ENCODE measurements around the gene NARS2.
"Not testable (repeated sequence)": the region's sequence is repeated elsewhere in the genome, so short reads cannot be mapped to it uniquely, and the experiment has no call there.

NARS2 gene

GRCh38 chr11:78548911-78549590 is 25.6 kb downstream of the NARS2 start:
- DNase-seq (ENCODE audit: insufficient read length, low spot score) (no peak), FAIRE-seq (no peak)

DNA sequence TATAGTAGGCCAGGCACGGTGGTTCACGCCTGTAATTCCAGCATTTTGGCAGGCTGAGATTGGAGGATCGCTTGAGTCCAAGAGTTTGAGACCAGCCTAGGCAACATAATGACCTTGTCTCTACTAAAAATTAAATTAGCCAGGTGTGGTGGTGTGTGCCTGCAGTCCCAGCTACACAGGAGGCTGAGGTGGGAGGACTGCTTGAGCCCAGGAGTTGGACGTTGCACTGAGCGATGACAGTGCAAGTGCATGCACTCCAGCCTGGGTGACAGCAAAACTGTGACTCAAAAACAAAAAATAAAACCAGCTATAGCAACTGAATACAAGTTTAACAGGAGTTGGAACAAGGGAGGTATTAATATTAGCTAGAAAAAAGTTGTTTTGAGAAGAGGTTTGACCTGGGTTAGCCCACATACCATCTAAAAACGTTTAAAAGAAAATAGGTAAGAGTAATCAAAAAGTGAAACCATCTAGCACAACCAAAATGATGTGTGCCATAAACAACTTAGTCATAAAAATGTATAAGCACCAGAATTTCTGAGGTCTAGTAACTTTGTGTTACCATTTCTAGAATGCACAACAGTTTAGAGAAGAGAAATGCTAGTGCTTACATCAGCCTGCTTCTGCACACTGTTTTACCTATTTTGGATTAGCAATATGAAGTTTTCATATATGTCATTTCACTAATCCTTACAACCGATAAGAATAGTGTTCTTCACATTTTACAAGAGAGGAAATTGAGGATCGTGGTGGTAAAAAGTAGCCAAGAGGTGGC is 26.5 kb downstream of the NARS2 start:
- DNase-seq (ENCODE audit: insufficient read length, low spot score) (no peak), FAIRE-seq (no peak)

GRCh38 chr11:78542007-78542406 is 32.7 kb downstream of the NARS2 start:
- FAIRE-seq = no peak
- DNase-seq (ENCODE audit: insufficient read length, low spot score) = no peak

DNA sequence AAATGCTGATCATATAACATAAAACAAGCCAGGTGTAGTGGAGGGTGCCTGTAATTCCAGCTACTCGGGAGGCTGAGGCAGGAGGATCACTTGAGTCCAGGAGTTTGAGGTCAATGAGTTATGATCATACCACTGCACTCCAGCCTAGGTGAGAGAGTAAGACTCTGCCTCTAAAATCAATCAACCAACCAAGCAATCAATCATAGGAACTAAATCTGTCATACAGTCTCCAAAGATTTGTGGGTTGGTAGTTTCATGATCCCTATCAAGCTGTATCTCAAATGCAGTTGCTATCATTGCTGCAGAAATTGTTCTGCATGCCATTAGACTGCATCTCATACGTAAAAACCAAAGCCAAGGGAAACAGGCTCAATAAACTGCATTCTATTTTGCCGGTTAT is 33.1 kb downstream of the NARS2 start:
- DNase-seq (ENCODE audit: insufficient read length, low spot score) (no peak), FAIRE-seq (no peak)

DNA sequence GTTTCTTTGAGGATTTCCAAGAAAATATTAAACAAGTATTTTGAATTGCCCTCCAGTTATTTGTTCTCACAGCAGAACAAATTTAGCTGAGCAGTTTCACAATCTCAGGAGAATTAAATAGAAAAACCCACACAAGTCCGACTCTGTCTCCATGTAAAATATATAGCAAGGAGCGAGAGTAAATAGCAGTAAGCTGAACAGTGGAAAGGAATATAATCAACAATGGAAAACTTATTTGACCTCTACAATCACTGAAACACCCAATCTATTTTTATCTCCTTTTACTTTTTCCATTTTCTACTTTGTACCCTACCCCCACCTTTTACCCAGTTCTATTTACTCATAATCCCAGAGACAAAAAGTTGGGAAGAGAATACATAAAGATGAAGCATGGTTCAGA is 34.4 kb downstream of the NARS2 start:
- FAIRE-seq (no peak), DNase-seq (ENCODE audit: insufficient read length, low spot score) (no peak)

DNA sequence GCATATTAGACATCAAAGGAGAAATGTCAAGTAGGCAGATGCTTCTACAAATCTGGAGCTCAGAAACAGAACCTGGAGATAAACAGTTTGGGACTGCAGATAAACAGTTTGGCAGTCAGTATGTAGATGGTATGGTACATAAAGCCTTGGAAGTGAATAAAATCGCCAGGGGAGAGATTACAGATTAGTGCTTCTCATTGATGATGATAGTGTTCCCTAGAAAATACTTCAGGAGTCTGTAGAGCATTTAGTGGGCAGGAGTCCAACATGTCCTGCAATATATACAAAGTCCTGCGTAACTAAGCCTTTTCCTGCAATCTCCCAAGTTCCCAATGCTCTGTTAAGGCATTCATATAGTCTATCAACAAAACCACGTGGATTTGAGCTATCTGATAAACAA is 35.2 kb downstream of the NARS2 start:
- FAIRE-seq (no peak), DNase-seq (ENCODE audit: insufficient read length, low spot score) (no peak)

- peak; percentile 13 for FAIRE-seq
Observed at GRCh38 chr11:78536933-78537332, 37.7 kb downstream of the NARS2 start.

DNA sequence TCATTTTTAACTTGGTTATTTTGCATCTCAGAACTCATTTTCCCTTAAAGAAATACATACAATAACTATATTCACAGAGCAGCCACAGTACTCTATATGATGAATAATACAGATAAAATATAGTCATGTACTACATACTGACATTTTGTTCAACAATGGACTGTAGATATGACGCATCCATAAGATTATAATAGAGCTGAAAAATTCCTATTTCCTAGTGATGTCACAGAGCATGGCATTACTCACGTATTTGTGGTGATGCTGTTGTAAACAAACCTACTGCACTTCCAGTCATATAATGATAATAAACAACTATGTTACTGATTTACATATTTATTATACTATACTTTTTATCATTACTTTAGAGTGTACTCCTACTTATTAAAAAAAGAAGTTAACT is 38.7 kb downstream of the NARS2 start:
- DNase-seq (ENCODE audit: insufficient read length, low spot score) (no peak), FAIRE-seq (no peak)

More at GRCh38 chr11:78536933-78537332, 37.7 kb downstream of the NARS2 start:
- DNase-seq (ENCODE audit: insufficient read length, low spot score) = no peak

DNA sequence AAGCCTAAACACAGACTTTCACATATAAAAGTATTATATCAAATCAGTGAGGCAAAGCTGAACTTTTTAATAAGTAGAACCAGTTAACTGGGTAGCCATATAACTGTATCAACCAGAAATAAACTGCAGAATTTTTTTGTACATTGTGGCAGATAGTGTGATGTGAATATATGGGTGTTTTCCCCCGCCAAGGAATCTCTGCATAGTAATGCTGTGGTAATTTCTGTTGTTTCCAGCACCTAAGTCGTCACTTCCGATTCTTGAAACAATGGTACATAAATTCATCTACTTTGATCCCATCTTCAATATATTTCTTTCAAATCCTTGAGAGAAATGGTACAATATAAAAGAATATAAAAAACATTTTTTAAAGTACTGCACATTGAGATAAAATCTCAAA is 39.6 kb downstream of the NARS2 start:
- FAIRE-seq (no peak), DNase-seq (ENCODE audit: insufficient read length, low spot score) (no peak)

DNA sequence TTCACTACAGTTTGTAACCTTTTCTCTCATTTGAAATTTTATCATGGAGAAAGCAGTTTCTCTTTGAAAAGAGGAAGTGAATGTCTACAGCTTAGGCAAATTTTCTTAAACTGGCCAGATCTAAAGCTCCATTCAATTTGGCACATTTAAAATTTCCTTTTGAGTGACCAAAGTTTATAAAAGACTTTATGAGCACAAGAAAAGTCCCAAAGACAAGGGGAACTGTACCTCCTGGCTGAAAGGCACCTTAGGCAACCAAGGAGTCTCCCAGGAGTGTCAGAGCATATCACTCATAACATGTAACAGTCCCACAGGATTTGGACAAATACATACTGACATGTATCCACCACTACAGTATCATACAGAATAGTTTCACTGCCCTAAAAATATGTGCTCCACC is 41.3 kb downstream of the NARS2 start:
- DNase-seq (ENCODE audit: insufficient read length, low spot score) = no peak
- FAIRE-seq = no peak

DNA sequence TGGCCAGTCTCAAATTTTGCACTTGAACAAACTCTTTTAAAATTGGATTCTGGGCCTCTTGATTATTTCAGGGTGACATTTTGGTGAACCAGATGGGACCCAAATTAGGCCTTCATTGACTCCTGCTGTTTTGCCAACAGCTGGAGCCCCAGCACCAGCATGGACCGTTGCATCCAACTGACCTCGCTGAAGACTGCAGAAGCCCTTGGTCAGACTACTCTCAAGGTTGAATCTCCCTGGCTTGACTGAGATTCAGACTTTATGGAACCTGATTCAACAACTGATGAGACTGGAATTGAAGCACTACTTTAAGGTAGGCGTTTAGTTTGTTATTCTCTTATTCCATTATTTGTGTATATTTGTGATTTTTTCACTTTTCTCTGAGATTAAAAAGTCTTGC is 41.7 kb downstream of the NARS2 start:
- FAIRE-seq = no peak
- no peak for DNase-seq (ENCODE audit: insufficient read length, low spot score)

DNA sequence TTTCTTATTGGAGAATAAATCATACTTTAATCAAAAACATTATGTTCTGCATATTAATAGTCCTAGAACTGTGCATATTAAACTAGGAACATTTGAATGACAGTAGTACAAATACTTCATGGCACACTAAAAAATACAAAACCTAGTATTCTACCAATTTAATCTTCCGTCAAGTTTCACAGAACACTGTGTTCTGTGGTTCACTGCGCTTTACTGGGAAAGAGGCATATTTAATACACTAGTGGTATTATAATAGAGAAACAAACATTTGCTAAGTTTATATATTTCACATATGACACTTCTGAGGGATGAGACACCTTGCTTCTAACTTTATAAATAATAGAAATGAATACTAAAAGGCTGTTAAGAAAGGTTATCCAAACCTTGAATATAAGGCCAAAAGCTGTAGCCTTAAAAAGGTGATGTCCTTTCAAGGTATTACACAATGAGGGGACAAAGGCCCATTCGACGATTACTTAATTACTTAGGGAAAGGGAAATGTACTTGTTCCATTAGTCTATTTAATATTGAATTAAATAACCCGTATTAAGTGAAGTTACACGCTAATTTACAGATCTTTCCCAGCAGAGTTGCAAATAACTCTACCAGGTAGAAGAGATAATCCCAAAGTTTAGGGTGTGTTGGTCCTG is 48.0 kb downstream of the NARS2 start:
- DNase-seq (ENCODE audit: insufficient read length, low spot score) = no peak

DNA sequence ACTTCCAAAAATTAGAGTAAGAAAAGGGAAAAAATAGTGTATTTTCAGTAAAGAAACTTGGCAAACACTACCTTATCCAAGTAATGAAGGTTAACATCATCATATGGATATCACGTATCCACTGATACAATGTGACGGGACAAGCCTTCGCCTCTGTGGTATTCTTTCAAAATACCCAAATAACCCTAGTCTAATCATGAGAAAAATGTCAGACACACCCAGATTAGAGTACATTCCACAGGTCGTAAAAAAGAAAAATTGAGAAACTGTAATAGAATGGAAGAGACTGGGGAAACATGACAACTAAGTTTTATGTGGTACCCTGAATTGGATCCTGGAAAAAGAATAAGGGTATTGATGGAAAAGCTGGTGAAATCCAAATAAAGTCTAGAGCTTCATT is 48.9 kb downstream of the NARS2 start:
- DNase-seq (ENCODE audit: insufficient read length, low spot score) (no peak), FAIRE-seq (no peak)

More for the DNA sequence above, 48.0 kb downstream of the NARS2 start:
- FAIRE-seq = no peak

- no peak for FAIRE-seq
Observed at GRCh38 chr11:78520230-78520629, 54.4 kb downstream of the NARS2 start.

GRCh38 chr11:78516281-78516680 is 58.4 kb downstream of the NARS2 start:
- no peak for FAIRE-seq
- no peak for DNase-seq (ENCODE audit: insufficient read length, low spot score)

More at GRCh38 chr11:78520230-78520629, 54.4 kb downstream of the NARS2 start:
- no peak for DNase-seq (ENCODE audit: insufficient read length, low spot score)

DNA sequence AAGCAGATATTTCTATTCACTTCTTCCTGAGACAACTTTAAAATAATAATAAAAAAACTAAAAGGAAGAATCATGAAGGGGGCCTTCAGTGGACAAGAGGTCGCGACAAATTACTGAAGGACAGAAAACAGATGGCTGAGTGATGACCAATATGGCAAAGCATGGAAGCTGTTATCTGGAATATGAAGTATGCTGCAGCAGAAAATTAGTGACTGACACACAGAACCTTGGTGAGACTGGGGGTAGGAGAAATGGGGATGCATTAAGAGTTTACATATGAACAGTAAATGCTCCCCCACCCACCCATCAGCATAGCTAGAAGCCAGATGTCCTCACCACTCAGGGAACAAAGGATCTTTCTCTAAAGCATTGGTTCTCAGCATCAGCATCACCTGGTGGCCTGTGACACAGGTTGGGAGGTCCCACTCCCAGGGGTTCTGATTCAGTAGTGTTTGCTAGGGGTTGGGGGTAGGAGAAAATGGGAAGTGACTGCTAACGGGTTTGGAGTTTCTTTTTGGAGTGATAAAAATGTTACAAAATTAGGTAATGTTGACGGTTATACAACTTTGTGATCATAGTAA is 59.7 kb downstream of the NARS2 start:
- no peak for DNase-seq (ENCODE audit: insufficient read length, low spot score)
- FAIRE-seq = no peak

GRCh38 chr11:78513085-78513484 is 61.6 kb downstream of the NARS2 start:
- not testable (repeated sequence) for DNase-seq (ENCODE audit: insufficient read length, low spot score); FAIRE-seq

GRCh38 chr11:78510597-78510996 is 64.1 kb downstream of the NARS2 start:
- no peak for DNase-seq (ENCODE audit: insufficient read length, low spot score)
- no peak for FAIRE-seq

GRCh38 chr11:78510025-78510596 is 64.6 kb downstream of the NARS2 start:
- no peak for DNase-seq (ENCODE audit: insufficient read length, low spot score)
- no peak for FAIRE-seq

DNA sequence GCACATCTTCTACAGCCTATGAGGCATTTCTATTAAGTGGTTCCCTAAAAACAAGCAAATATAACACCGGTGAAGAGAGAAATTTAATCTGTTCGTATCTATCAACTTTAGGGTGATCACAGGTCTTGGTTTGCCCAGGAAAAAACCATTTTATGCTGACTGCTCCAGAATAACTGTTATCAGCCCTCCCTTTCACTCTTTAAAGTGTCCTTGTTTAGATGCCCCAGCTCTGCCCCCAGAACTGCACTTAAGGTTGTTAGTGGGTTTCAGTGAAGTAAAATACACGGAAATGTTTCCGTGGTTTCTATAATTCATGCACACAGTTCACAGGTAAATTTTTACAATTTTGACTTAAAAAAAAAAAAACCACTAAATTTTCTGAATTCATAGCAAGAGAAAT is 70.0 kb downstream of the NARS2 start:
- DNase-seq (ENCODE audit: insufficient read length, low spot score) (no peak), FAIRE-seq (no peak)

- FAIRE-seq = no peak
- no peak for DNase-seq (ENCODE audit: insufficient read length, low spot score)
Observed at GRCh38 chr11:78504181-78504580, 70.5 kb downstream of the NARS2 start.
